ENCODE measurements around the gene FLII. TPM values are rescaled to one million over a fixed set of nuclear protein-coding genes. Genes with fewer than 3 reads are reported as not detected.

Gene FLII
- total RNA-seq, 4 donors from 2014 or later = 365 to 919 (median 428) TPM

- no peaks in the 10 kb centered on the region for H3K27me3 ChIP-seq
- peaks cover 0 to 14% (median 8%) of the 10 kb centered on the region in 4 donors for H3K4me1 ChIP-seq
- H3K27ac ChIP-seq = no peak overlapping the region
- peaks cover 0 to 39% (median 13%) of the 10 kb centered on the region in 4 donors for H3K36me3 ChIP-seq
- intact Hi-C loops (cut with DNase I; ENCODE audit: low total_unique reads) = no loop called here
- TF ChIP-seq POLR2AphosphoS5 (IDR thresholded peaks at IDR 0.05) (no peak), POLR2A (IDR thresholded peaks at IDR 0.05) (no peak), EP300 (IDR thresholded peaks at IDR 0.05; ENCODE audit: low read depth) (no peak), CTCF (IDR thresholded peaks at IDR 0.05) (no peak)
- in situ Hi-C loops (cut with MboI; ENCODE audit: low pct_ligation_motif_present in 1 of 4, low pct_unique_long_range_greater_than_20kb in 1 of 4, low sequenced_read_pairs in 3 of 4) = no loop called here
- no peak for DNase-seq
- H3K4me3 ChIP-seq = no peak overlapping the region
- no peaks in the 10 kb centered on the region for H3K9me3 ChIP-seq
- WGBS, 2 donors (ENCODE audit: low coverage in 1 of 2) = 56 to 73% methylated on average over 2 to 4 of the region's 4 CpGs
These were observed 60.0 kb downstream of the FLII start for GRCh38 chr17:18198530-18198929.

- no peak overlapping the region for H3K4me3 ChIP-seq
- H3K4me1 ChIP-seq = peaks cover 0 to 14% (median 8%) of the 10 kb centered on the region in 4 donors
- H3K27ac ChIP-seq = no peak overlapping the region
- no peaks in the 10 kb centered on the region for H3K27me3 ChIP-seq
- no peaks in the 10 kb centered on the region for H3K9me3 ChIP-seq
- in situ Hi-C loops (cut with MboI; ENCODE audit: low pct_ligation_motif_present in 1 of 4, low pct_unique_long_range_greater_than_20kb in 1 of 4, low sequenced_read_pairs in 3 of 4) = no loop called here
- intact Hi-C loops (cut with DNase I; ENCODE audit: low total_unique reads) = no loop called here
- 33 to 83% methylated on average over 1 to 3 of the region's 3 CpGs for WGBS, 2 donors (ENCODE audit: low coverage in 1 of 2)
- peaks cover 0 to 36% (median 13%) of the 10 kb centered on the region in 4 donors for H3K36me3 ChIP-seq
- no peak for DNase-seq
- TF ChIP-seq POLR2AphosphoS5 (IDR thresholded peaks at IDR 0.05) (no peak), CTCF (IDR thresholded peaks at IDR 0.05) (no peak), EP300 (IDR thresholded peaks at IDR 0.05; ENCODE audit: low read depth) (no peak), POLR2A (IDR thresholded peaks at IDR 0.05) (no peak)
These were observed 60.9 kb downstream of the FLII start for GRCh38 chr17:18197535-18198194.

GRCh38 chr17:18195246-18195645 lies 63.3 kb downstream of the FLII start:
- H3K27ac ChIP-seq = no peak overlapping the region
- WGBS, 2 donors (ENCODE audit: low coverage in 1 of 2) = 87 to 90% methylated on average over 3 to 5 of the region's 5 CpGs
- no peaks in the 10 kb centered on the region for H3K27me3 ChIP-seq
- intact Hi-C loops (cut with DNase I; ENCODE audit: low total_unique reads) = no loop called here
- TF ChIP-seq POLR2AphosphoS5 (IDR thresholded peaks at IDR 0.05) = no peak
- TF ChIP-seq CTCF (IDR thresholded peaks at IDR 0.05) = no peak
- no peak for TF ChIP-seq POLR2A (IDR thresholded peaks at IDR 0.05)
- no peak for TF ChIP-seq EP300 (IDR thresholded peaks at IDR 0.05; ENCODE audit: low read depth)
- no peak for DNase-seq
- peaks cover 0 to 36% (median 13%) of the 10 kb centered on the region in 4 donors for H3K36me3 ChIP-seq
- peaks cover 14 to 37% (median 22%) of the 10 kb centered on the region in 4 donors for H3K4me1 ChIP-seq
- in situ Hi-C loops (cut with MboI; ENCODE audit: low pct_ligation_motif_present in 1 of 4, low pct_unique_long_range_greater_than_20kb in 1 of 4, low sequenced_read_pairs in 3 of 4) = no loop called here
- no peaks in the 10 kb centered on the region for H3K9me3 ChIP-seq
- no peak overlapping the region for H3K4me3 ChIP-seq

Other genes with a start within 250 kb of the FLII start
- 10 to 100 TPM; 17.3 to 65.1 (median 24.7) TPM for gene ATPAF2, start 219.6 kb downstream of the FLII start, total RNA-seq
- gene GID4, start 219.3 kb downstream of the FLII start, total RNA-seq = 10 to 100 TPM in 2 of 4 donors, 1 to 10 TPM in 2; 7.0 to 39.6 (median 9.4) TPM
- gene DRG2, start 170.8 kb downstream of the FLII start, total RNA-seq = 10 to 100 TPM; 27.9 to 90.6 (median 33.3) TPM
- 1 to 10 TPM; 1.1 to 4.2 (median 1.2) TPM for gene MYO15A, start 150.0 kb downstream of the FLII start, total RNA-seq
- 100 to 1,000 TPM in 2 of 4 donors, 10 to 100 TPM in 2; 69.2 to 109 (median 88.4) TPM for gene ALKBH5, start 74.9 kb downstream of the FLII start, total RNA-seq
- 10 to 100 TPM; 11.1 to 18.0 (median 14.9) TPM for gene LLGL1, start 33.1 kb downstream of the FLII start, total RNA-seq
- 10 to 100 TPM in 3 of 4 donors, 1 to 10 TPM in 1; 7.4 to 48.0 (median 21.0) TPM for gene MIEF2, start 1.9 kb upstream of the FLII start, total RNA-seq
- gene TOP3A, start 56.3 kb upstream of the FLII start, total RNA-seq = 10 to 100 TPM; 12.0 to 79.0 (median 32.1) TPM
- gene SMCR8, start 56.6 kb upstream of the FLII start, total RNA-seq = 10 to 100 TPM; 12.1 to 20.6 (median 19.6) TPM
- gene SHMT1, start 104.8 kb upstream of the FLII start, total RNA-seq = 10 to 100 TPM; 29.2 to 49.4 (median 38.5) TPM
- gene EVPLL, start 119.0 kb upstream of the FLII start, total RNA-seq = 1 to 10 TPM in 2 of 4 donors, under 1 TPM in 1, not detected in 1; 0.41 to 7.0 (median 1.1) TPM
- gene LGALS9C, start 218.1 kb upstream of the FLII start, total RNA-seq = 10 to 100 TPM; 15.7 to 60.7 (median 37.2) TPM

Data from transverse colon (tissue), 4 donors.